A673 (cell line): ENCODE data around the gene DIAPH1. TPM values are rescaled to one million over a fixed set of nuclear protein-coding genes. Genes with fewer than 3 reads are reported as not detected.
A peak's percentile ranks its signal among the peaks of the same experiment; 100 is the strongest.

Experiments
- BruUV-seq: library from RNA; stranded (reverse); fragments of 400-500 nt; replicated peaks from 2 replicates; lab custom pipeline; 2021; lab: Mats Ljungman, UMichigan
- CTCF ChIA-PET: fragments of 300-600 bp; sonication (Branson Sonifier 250); formaldehyde crosslinking; loops from one replicate; lab custom pipeline; 2022; ENCODE audit warnings: antibody characterized with exemption; lab: Charles Lee
- POLR2A ChIA-PET: fragments of 300-600 bp; sonication (Branson Sonifier 250); formaldehyde crosslinking; loops from one replicate; lab custom pipeline; 2022; ENCODE audit warnings: antibody characterized with exemption; ENCODE audit not compliant: low non-redundant PET; lab: Charles Lee
- DNase-seq: peaks from one replicate; pipeline ENCODE4 v3.0.0-alpha.2; 2015; ENCODE audit warnings: low spot score
- H3K27ac ChIP-seq: fragments of 200-600 bp; sonication (generic); 2 replicates; pipeline ENCODE4 v1.5.1; 2016; ENCODE audit warnings: mixed run types, low read depth, mild to moderate bottlenecking, mixed read lengths, antibody characterized with exemption, low read length; ENCODE audit not compliant: poor library complexity, severe bottlenecking
- H3K27me3 ChIP-seq: fragments of 200-600 bp; sonication (generic); replicated peaks from 2 replicates; pipeline ENCODE4 v1.6.1; 2017; ENCODE audit warnings: mixed run types, low read depth, mild to moderate bottlenecking, mixed read lengths, antibody characterized with exemption, low read length; ENCODE audit not compliant: insufficient read depth, poor library complexity
- H3K36me3 ChIP-seq: fragments of 200-600 bp; sonication (generic); 2 replicates; pipeline ENCODE4 v1.6.1; 2016; ENCODE audit warnings: mixed run types, mild to moderate bottlenecking, mixed read lengths, antibody characterized with exemption, low read length; ENCODE audit not compliant: insufficient read depth, poor library complexity, severe bottlenecking
- H3K4me1 ChIP-seq: fragments of 200-600 bp; sonication (generic); 2 replicates; pipeline ENCODE4 v1.6.1; 2017; ENCODE audit warnings: mixed run types, mild to moderate bottlenecking, mixed read lengths, antibody characterized with exemption, low read length; ENCODE audit not compliant: insufficient read depth, poor library complexity, severe bottlenecking
- H3K4me3 ChIP-seq: fragments of 200-600 bp; sonication (generic); 2 replicates; pipeline ENCODE4 v1.5.1; 2016; ENCODE audit warnings: low read depth, mixed run types, mild to moderate bottlenecking, mixed read lengths, low read length; ENCODE audit not compliant: poor library complexity, severe bottlenecking
- H3K9me3 ChIP-seq: fragments of 200-600 bp; sonication (generic); 2 replicates; pipeline ENCODE4 v1.6.1; 2016; ENCODE audit warnings: mixed run types, low read depth, mild to moderate bottlenecking, mixed read lengths, antibody characterized with exemption, low read length; ENCODE audit not compliant: poor library complexity, severe bottlenecking
- CTCF ChIP-seq: fragments of 300-800, 200-600 bp; sonication (generic); conservative IDR thresholded peaks from 2 replicates; pipeline ENCODE4 v1.5.1; 2017; ENCODE audit warnings: low read depth, mild to moderate bottlenecking, antibody characterized with exemption, low read length, moderate library complexity, mixed read lengths
- EZH2 ChIP-seq: fragments of 200-600 bp; sonication (generic); IDR thresholded peaks from 2 replicates; pipeline ENCODE4 v1.6.1; 2017; ENCODE audit warnings: borderline replicate concordance, low read depth, mild to moderate bottlenecking, mixed read lengths, antibody characterized with exemption, low read length; ENCODE audit not compliant: poor library complexity, severe bottlenecking
- intact Hi-C: fragments of 100-400 bp; cut with micrococcal nuclease; formaldehyde crosslinking; loops from one replicate; pipeline ENCODE4 v1.10.0; 2022; ENCODE audit not compliant: unreplicated experiment
- total RNA-seq: library from RNA; stranded (reverse); gene quantifications from 2 replicates; pipeline ENCODE4 v1.2.3, GENCODE V29; 2021

DIAPH1 gene
- total RNA-seq, 1 experiment from 2014 or later: 109 TPM

DNA sequence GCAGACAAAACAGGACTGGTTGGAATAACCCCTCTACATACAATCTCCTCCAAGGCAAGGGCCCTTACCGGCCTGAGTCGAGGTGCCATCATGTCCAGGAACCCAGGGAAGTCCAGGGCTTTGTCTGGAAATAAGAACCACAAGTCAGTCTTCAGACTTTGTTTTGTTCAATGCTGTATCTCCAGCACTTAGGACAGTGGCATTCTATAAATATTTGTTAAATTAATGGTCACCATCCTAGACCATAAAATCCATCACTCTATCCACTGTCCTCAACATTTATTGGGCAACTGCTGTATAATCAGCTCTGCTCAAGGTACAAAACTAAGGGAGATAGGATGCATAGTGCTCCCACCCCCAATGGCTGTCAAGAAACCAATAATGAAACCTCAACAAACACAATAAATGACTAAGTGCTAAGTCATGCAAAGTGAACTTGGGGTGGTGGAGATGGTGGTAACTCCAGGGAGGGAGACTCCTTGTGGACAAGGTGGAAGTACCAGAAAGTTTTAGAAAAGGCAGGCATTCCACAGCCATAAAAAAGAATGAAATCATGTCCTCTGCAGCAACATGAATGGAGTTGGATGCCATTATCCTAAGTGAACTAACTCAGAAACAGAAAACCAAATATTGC is 23.0 kb upstream of the DIAPH1 start:
- Histone ChIP-seq H3K27ac (no peak overlapping the region), H3K36me3 (no peaks in the 10 kb centered on the region), H3K4me3 (no peak overlapping the region), H3K9me3 (no peaks in the 10 kb centered on the region), H3K27me3 (no peaks in the 10 kb centered on the region), H3K4me1 (no peaks in the 10 kb centered on the region)
- ChIA-PET CTCF (no interaction called here), POLR2A (no interaction called here)
- no TSS peak for BruUV-seq
- DNase-seq: peak; percentile 51
- intact Hi-C loops: no loop called here
- TF ChIP-seq EZH2 (no peak), CTCF (peak; percentile 28; the same call in 1 of the 2 replicates)

DNA sequence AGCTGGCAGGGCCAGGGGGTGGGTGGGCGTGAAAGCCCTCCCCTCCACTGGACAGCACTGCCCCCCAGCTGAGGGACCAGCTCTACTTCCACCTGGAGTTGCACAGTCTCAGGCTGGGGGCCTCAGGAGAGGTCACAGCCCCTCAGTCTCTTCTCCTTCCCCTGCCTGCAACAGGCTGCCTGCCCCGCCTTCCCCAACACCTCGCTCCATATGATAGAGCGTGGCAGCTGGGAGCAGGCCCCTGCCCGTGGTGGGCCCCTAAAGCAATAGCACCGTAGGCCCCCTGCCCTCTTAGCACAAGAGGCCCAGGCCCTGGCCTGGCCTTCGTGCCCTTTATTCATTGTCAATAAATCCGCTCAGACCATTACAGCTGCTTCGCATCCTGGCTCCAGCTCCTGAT is 21.9 kb upstream of the DIAPH1 start:
- no peak overlapping the region for H3K4me3 ChIP-seq
- H3K27ac ChIP-seq: no peak overlapping the region
- BruUV-seq: no TSS peak
- intact Hi-C loops: no loop called here
- H3K4me1 ChIP-seq: peaks cover 2% of the 10 kb centered on the region
- ChIA-PET POLR2A (no interaction called here), CTCF (no interaction called here)
- TF ChIP-seq EZH2: no peak
- TF ChIP-seq CTCF: no peak
- H3K27me3 ChIP-seq: no peaks in the 10 kb centered on the region
- no peak for DNase-seq
- H3K36me3 ChIP-seq: no peaks in the 10 kb centered on the region
- H3K9me3 ChIP-seq: no peaks in the 10 kb centered on the region

DNA sequence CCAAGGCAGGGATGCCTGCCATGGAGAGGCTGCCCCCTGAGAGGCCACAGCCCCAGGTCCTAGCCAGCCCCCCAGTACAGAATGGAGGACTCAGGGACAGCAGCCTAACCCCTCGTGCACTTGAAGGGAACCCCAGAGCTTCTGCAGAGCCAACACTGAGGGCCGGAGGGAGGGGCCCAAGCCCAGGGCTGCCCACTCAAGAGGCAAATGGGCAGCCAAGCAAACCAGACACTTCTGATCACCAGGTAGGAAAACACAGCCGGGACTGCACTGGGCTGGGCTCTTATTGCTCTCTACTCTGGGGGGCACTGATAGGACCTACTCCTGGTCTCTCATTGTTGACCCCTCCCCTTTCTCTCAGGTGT is 21.2 kb upstream of the DIAPH1 start:
- ChIA-PET CTCF (no interaction called here), POLR2A (no interaction called here)
- BruUV-seq: no TSS peak
- Histone ChIP-seq H3K4me3 (no peak overlapping the region), H3K9me3 (no peaks in the 10 kb centered on the region), H3K27me3 (no peaks in the 10 kb centered on the region), H3K4me1 (peaks cover 7% of the 10 kb centered on the region), H3K36me3 (no peaks in the 10 kb centered on the region), H3K27ac (no peak overlapping the region)
- DNase-seq: no peak
- intact Hi-C loops: no loop called here
- TF ChIP-seq CTCF (no peak), EZH2 (no peak)
